Suprapubic skin (tissue), 4 donors: Measurements from ENCODE around the gene EXOC1. TPM values are rescaled to one million over a fixed set of nuclear protein-coding genes. Genes with fewer than 3 reads are reported as not detected.
A peak's percentile ranks its signal among the peaks of the same experiment; 100 is the strongest.
"Not testable (repeated sequence)": the region's sequence is repeated elsewhere in the genome, so short reads cannot be mapped to it uniquely, and the experiment has no call there.

ENCODE experiments used
- DNase-seq, 2 donors: peaks; one replicate each; pipeline ENCODE4 v3.0.0-alpha.2; 2019; ENCODE audit warnings: low spot score in 2 of 2
- H3K27ac ChIP-seq: fragments of 200-600 bp; sonication (generic); one replicate; pipeline ENCODE4 v1.5.1; 2019
- H3K27me3 ChIP-seq: fragments of 200-600 bp; sonication (generic); one replicate; pipeline ENCODE4 v1.5.1; 2019
- H3K36me3 ChIP-seq: fragments of 200-600 bp; sonication (generic); one replicate; pipeline ENCODE4 v1.5.1; 2019
- H3K4me1 ChIP-seq: fragments of 200-600 bp; sonication (generic); one replicate; pipeline ENCODE4 v1.5.1; 2019
- H3K4me3 ChIP-seq: fragments of 200-600 bp; sonication (generic); one replicate; pipeline ENCODE4 v1.5.1; 2019; ENCODE audit warnings: mild to moderate bottlenecking
- H3K9me3 ChIP-seq: fragments of 200-600 bp; sonication (generic); one replicate; pipeline ENCODE4 v1.5.1; 2019
- CTCF ChIP-seq, 2 donors: fragments of 200-600 bp in 1 of 2; fragments of 450-650 bp in 1 of 2; sonication (generic) in 1 of 2; IDR thresholded peaks; one replicate each; pipeline ENCODE4 v1.5.1; 2016 to 2019; ENCODE audit warnings: antibody characterized with exemption in 2 of 2, mild to moderate bottlenecking in 1 of 2, moderate library complexity in 1 of 2
- EP300 ChIP-seq: sonication (generic); formaldehyde crosslinking; IDR thresholded peaks from one replicate; pipeline ENCODE4 v1.6.1; 2017; ENCODE audit warnings: antibody characterized with exemption
- POLR2A ChIP-seq, 2 donors: fragments of 450-650 bp; IDR thresholded peaks; one replicate each; pipeline ENCODE4 v1.6.1; 2017; ENCODE audit warnings: antibody characterized with exemption in 2 of 2, mild to moderate bottlenecking in 2 of 2, moderate library complexity in 2 of 2
- POLR2AphosphoS5 ChIP-seq, 3 donors: sonication (generic); formaldehyde crosslinking; IDR thresholded peaks; one replicate each; pipeline ENCODE4 v1.6.1; 2017; ENCODE audit warnings: antibody characterized with exemption in 3 of 3
- WGBS: methylation state at CpG from one replicate; pipeline ENCODE4 v1.1.5; 2018; 5-methylcytosine and 5-hydroxymethylcytosine counted together
- total RNA-seq, 4 donors: library from RNA; depleted of rRNA; stranded (reverse); fragments of >200 nt; gene quantifications; one replicate each; pipeline ENCODE4 v1.1.0, GENCODE V29; 2016

Gene EXOC1
- total RNA-seq, 4 donors from 2014 or later, result 27.1 to 60.1 (median 32.9) TPM

DNA sequence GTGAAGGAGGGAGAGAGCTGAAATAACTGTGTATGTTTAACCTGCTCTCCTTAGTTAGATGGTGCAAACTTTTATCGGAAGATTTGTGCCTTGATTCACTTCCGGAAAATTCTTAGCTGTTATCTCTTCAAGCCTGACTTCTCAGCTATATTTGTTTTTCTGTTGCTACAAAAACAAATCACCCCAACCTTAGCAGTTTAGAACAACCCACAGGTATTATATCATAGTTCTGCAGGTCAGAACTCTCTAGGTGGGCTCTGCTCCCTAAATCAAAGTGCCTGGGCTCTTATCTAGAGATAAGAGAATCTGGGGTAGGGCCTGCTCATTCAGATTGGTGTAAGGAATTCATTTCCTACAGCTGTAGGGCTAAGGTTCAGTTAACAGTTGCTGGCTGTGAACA lies 80.2 kb downstream of the EXOC1 start:
- H3K9me3 ChIP-seq, result no peaks in the 10 kb centered on the region
- H3K27me3 ChIP-seq, result peaks cover 3% of the 10 kb centered on the region
- WGBS, result 96% methylated on average over 2 of the region's 2 CpGs
- TF ChIP-seq EP300, result no peak
- no peak for TF ChIP-seq POLR2AphosphoS5 (IDR thresholded peaks at IDR 0.05)
- no peak for TF ChIP-seq POLR2A (IDR thresholded peaks at IDR 0.05)
- no peak for TF ChIP-seq CTCF (IDR thresholded peaks at IDR 0.05)
- DNase-seq, result no peak
- H3K4me1 ChIP-seq, result no peaks in the 10 kb centered on the region
- H3K4me3 ChIP-seq, result no peak overlapping the region
- no peaks in the 10 kb centered on the region for H3K36me3 ChIP-seq
- H3K27ac ChIP-seq, result no peak overlapping the region

GRCh38 chr4:55935907-55936306 lies 82.5 kb downstream of the EXOC1 start:
- not testable (repeated sequence) for H3K36me3 ChIP-seq, H3K9me3 ChIP-seq, H3K4me3 ChIP-seq, H3K4me1 ChIP-seq, DNase-seq, H3K27me3 ChIP-seq, H3K27ac ChIP-seq
- 91% methylated on average over 6 of the region's 6 CpGs for WGBS

- H3K27ac ChIP-seq, result no peak overlapping the region
- no peaks in the 10 kb centered on the region for H3K36me3 ChIP-seq
- H3K4me1 ChIP-seq, result no peaks in the 10 kb centered on the region
- H3K27me3 ChIP-seq, result peaks cover 7% of the 10 kb centered on the region
- WGBS, result 85% methylated on average over 1 of the region's 1 CpG
- TF ChIP-seq POLR2A (IDR thresholded peaks at IDR 0.05) (no peak), POLR2AphosphoS5 (IDR thresholded peaks at IDR 0.05) (no peak), CTCF (IDR thresholded peaks at IDR 0.05) (no peak), EP300 (no peak)
- no peaks in the 10 kb centered on the region for H3K9me3 ChIP-seq
- no peak for DNase-seq
- H3K4me3 ChIP-seq, result no peak overlapping the region
Measured at GRCh38 chr4:55938481-55938880, 85.0 kb downstream of the EXOC1 start.

DNA sequence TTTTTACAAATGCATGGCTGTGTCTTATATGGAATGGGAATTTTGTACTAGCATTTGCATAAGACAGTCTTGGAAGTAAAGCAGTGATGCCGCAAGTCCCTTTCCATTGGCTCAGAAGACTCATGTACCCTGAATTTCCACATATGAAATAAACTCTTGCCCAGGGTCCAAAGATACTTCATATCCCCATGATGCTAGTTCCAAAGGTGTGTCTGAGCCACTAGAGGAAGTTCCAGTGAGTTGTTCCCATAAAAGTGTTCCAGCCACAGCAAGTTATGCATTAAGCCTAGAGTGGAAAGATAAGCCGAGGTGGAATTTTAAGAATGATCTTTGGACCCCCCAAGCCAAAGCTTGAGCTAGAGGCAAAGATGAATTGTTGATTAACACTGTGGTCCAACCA lies 86.0 kb downstream of the EXOC1 start:
- no peak overlapping the region for H3K27ac ChIP-seq
- TF ChIP-seq POLR2AphosphoS5 (IDR thresholded peaks at IDR 0.05) (no peak), EP300 (no peak), POLR2A (IDR thresholded peaks at IDR 0.05) (no peak), CTCF (IDR thresholded peaks at IDR 0.05) (no peak)
- H3K4me1 ChIP-seq, result no peaks in the 10 kb centered on the region
- no peaks in the 10 kb centered on the region for H3K9me3 ChIP-seq
- H3K36me3 ChIP-seq, result no peaks in the 10 kb centered on the region
- peaks cover 7% of the 10 kb centered on the region for H3K27me3 ChIP-seq
- no peak overlapping the region for H3K4me3 ChIP-seq
- 88% methylated on average over 2 of the region's 2 CpGs for WGBS
- DNase-seq, result no peak

- H3K4me1 ChIP-seq, result peaks cover under 1% of the 10 kb centered on the region
- DNase-seq, result no peak
- no peaks in the 10 kb centered on the region for H3K36me3 ChIP-seq
- H3K4me3 ChIP-seq, result no peak overlapping the region
- no peak overlapping the region for H3K27ac ChIP-seq
- no peaks in the 10 kb centered on the region for H3K9me3 ChIP-seq
- 99% methylated on average over 3 of the region's 3 CpGs for WGBS
- TF ChIP-seq CTCF (IDR thresholded peaks at IDR 0.05) (no peak), EP300 (no peak), POLR2A (IDR thresholded peaks at IDR 0.05) (no peak), POLR2AphosphoS5 (IDR thresholded peaks at IDR 0.05) (no peak)
- peaks cover 7% of the 10 kb centered on the region for H3K27me3 ChIP-seq
Measured at GRCh38 chr4:55941881-55942396, 88.5 kb downstream of the EXOC1 start.

- Histone ChIP-seq H3K4me1 (peaks cover 24% of the 10 kb centered on the region), H3K27ac (peak overlapping the region; percentile 81), H3K9me3 (no peaks in the 10 kb centered on the region), H3K36me3 (no peaks in the 10 kb centered on the region), H3K4me3 (peak overlapping the region; percentile 70), H3K27me3 (no peaks in the 10 kb centered on the region)
- DNase-seq, result no peak
- 20% methylated on average over 6 of the region's 6 CpGs for WGBS
- TF ChIP-seq EP300 (no peak), CTCF (IDR thresholded peaks at IDR 0.05) (no peak), POLR2AphosphoS5 (IDR thresholded peaks at IDR 0.05) (no peak), POLR2A (IDR thresholded peaks at IDR 0.05) (no peak)
Measured at GRCh38 chr4:55947254-55947882, 93.9 kb downstream of the EXOC1 start.
